GM21390 (cell line): Measurements from ENCODE around the gene ICE1.
"Not testable (repeated sequence)": the region's sequence is repeated elsewhere in the genome, so short reads cannot be mapped to it uniquely, and the experiment has no call there.

Experiments
- ATAC-seq: cut with Tn5 transposase; IDR thresholded peaks from one replicate; pipeline ENCODE4 v1.9.1; 2021; ENCODE audit not compliant: unreplicated experiment

ICE1 gene

GRCh38 chr5:5483880-5484598, 61.6 kb downstream of the ICE1 start:
- no peak for ATAC-seq

DNA sequence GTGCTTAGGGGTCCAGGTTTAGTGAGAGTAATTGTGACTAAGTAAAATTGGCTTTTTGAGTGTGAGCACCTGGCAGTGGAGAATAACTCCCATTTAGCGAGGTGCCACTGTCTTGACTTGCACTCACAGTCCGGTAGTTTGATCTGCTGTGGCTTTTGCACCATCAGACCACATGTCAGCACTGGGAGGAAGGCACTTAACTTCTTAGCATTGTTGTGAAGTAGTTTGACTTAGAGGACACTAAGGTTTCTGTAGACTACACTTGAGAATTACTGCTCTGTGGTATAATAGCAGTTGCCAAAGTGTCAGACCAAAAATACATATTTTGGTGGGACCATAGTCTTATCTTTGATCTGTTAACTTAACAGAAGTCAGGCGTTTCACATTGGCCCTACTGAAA, 63.6 kb downstream of the ICE1 start:
- no peak for ATAC-seq

- ATAC-seq = no peak
Measured at GRCh38 chr5:5487585-5488360, 65.3 kb downstream of the ICE1 start.

DNA sequence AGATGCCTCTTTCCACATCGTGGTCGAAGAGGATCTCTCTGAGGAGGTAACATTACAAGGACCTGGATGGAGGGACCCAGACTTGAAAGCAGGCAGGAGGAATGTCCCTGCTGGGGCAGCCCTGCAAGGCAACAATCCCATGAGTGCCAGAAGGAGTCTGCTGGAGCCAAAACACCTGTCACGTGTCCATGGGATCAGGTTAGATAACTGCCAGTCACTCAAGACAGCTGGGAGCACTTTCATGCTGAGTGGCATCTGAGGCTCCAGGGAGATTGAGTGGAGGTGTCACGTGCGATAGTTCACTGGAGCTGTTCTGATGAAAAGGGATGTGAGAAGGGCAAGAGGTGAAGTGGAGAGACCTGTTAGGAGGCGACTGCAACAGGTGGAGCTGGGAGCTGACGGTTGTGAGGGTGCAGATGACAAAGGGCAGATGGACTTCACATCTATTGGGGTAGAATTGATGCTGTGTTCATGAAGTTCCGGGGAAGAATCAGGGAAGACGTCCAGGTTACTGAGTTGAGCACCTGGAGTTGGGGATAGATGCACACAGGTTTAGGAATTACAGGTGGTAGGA, 68.4 kb downstream of the ICE1 start:
- no peak for ATAC-seq

DNA sequence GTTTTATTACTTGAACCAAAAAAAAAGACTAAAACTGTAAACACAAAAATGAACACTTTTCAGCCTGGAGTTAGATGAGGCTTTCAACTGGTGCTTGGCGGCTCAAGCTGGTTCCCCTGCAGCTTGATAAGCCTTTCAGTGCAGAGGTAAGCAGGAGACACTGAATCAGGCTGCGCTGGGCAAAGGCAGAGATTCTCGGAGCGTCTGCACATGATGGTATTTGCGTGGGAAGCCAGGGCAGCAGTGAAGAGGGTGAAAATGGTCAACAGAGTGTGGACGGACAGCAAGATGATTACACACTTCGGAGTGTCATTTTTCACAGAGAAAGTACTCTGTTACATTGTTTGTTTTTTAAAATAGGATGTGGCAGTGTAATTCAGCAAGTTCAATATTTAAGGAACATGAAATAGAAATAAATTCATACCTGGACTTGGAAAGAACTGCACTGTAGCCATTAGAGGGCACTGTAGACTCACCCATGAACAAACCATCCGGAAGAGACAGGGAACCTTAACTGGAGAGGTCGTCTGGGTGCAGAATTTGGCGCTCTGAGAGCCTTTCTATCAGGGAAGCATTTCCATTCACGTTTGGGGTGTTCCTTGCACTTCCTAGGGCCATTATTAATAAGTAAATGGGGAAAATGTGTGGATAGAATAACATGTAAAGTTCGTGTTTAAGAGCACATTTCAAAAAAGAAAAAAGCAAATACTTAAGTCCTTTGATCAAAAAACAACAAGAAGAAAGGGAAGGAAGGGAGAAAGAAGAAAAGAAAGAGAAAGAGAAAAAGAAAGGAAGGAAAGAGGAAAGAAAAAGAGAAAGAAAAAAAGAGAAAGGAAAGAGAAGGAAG, 69.8 kb downstream of the ICE1 start:
- peak; percentile 57 for ATAC-seq

DNA sequence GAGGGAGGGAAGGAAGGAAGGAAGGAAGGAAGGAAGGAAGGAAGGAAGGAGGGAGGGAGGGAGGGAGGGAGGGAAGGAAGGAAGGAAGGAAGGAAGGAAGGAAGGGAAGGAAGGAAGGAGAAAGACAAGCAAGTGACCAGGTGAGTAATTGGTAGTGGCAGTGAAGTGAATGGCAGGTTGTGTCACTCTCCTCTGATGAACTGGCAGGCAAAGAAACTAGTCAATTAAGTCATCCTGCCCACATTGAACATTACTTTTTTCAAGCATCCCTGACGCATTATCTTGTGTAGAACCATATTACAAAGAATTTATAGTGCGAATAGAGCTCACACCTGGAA, 70.4 kb downstream of the ICE1 start:
- ATAC-seq = not testable (repeated sequence)

- peak; percentile 74 for ATAC-seq
Measured at GRCh38 chr5:5494489-5495402, 72.3 kb downstream of the ICE1 start.

DNA sequence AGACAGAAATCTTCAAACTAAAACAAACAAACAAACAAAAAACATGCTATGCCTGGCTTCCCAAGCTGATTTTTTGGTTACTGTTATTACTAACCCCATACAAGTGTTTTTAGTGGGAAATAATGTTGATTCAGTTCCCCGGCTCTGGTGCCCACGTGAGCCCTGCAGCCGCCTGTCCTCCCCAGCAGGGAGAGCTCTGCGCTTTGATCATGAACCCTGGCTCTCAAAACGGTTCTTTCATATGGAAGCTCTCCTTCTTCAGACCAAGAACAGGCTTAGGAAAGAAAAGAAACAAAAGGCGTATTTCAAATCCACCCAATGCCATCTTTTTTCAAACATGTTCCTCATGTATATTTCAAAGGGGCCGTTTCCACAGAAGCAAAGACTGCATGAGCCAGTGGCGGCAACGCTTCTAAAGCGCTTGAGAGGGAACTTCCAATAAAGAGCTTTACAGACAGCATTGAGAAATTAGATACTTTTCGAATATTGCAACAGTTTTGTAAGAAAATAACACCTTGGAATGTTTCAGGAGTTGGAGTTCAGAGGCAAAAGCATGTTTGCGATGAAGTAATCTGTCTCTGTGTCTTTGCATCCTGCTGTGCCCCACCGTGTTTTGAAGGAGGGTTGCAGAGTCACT, 74.8 kb downstream of the ICE1 start:
- no peak for ATAC-seq

- no peak for ATAC-seq
Measured at GRCh38 chr5:5499442-5499841, 77.0 kb downstream of the ICE1 start.

DNA sequence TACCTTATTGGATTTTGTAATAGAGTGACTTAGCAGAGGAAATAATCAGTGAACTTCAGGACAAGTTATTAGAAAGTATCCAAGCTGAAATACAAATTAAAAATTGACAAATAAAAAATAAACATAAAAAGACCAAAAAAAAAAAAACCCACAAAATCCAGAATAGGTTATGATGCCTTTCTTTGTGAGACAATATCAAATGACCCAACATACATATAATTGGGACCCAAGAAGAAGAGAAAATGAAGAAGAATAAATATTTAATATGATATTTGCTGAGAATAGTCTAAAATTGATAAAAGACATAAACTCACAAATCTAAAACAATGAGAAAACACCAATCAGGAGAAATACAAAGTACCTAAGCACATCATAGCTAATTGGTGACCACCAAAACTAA, 81.8 kb downstream of the ICE1 start:
- ATAC-seq = no peak

- ATAC-seq = no peak
Measured at GRCh38 chr5:5505815-5506214, 83.3 kb downstream of the ICE1 start.

DNA sequence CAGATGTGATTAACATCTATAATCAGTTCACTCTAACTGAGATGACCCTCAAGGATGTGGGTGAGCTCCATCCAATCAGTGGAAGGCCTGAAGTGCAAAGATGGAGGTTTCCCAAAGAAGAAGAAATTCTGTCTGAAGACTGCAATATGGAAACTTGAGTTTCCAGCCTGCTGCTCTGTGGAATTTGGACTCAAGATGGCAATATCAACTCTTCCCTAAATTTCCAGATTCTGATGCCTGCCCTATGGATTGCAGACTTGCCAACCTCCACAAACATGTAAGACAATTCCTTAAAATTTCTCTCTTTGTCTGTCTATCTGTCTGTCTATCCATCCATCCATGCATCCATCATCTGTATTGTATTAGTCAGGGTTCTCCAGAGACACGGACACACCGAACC, 85.9 kb downstream of the ICE1 start:
- ATAC-seq = no peak

DNA sequence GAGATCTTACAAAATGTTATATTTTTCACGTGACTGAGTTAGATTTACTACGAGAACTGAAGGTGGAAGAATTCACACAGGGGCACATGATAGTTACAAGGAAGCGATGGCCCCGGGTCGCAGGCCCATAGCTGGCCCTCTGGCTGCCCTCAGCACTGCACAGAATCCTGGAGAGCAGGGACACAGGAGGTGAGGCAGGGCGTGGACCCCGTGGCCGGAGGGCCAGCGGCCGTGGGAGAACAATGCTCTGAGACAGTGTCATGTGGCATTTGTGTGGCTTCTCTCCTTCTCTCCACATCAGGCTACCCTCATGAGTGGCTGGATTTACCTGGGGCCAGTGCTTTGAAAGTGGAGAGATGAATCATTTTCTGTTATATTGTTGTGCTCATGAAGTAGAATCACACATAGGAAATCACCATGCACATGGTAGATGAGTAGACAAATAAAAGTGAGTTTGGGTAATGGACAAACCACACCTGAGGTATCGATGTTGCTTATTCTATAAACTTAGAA, 89.5 kb downstream of the ICE1 start:
- no peak for ATAC-seq

DNA sequence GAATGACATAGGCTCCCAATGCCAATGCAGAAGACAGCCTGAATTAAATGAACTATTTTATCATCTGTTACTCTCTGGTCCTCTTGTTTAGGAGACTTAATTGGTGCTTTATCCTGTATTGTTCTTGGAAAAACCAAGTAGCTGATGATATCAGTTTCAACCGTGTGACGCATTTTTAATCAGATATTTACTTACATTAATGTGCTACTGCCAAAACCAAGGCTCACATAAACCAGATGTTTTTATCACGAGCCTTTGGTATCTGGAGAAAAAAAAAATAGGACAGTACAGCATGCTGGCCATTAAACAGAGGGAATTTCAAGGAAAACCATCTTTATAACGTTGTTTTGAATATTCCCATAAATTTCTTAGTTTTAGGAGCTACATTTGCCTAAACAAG, 90.1 kb downstream of the ICE1 start:
- no peak for ATAC-seq

DNA sequence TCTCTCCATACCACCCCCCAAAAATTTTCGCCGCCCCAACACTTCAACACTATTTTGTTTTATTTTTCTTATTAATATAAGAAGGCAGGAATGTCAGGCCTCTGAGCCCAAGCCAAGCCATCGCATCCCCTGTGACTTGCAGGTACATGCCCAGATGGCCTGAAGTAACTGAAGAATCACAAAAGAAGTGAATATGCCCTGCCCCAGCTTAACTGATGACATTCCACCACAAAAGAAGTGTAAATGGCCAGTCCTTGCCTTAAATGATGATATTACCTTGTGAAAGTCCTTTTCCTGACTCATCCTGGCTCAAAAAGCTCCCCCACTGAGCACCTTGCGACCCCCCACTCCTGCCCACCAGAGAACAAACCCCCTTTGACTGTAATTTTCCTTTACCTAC, 98.1 kb downstream of the ICE1 start:
- not testable (repeated sequence) for ATAC-seq

- no peak for ATAC-seq
Measured at GRCh38 chr5:5521029-5521428, 98.6 kb downstream of the ICE1 start.

GRCh38 chr5:5521478-5521877, 99.0 kb downstream of the ICE1 start:
- no peak for ATAC-seq

DNA sequence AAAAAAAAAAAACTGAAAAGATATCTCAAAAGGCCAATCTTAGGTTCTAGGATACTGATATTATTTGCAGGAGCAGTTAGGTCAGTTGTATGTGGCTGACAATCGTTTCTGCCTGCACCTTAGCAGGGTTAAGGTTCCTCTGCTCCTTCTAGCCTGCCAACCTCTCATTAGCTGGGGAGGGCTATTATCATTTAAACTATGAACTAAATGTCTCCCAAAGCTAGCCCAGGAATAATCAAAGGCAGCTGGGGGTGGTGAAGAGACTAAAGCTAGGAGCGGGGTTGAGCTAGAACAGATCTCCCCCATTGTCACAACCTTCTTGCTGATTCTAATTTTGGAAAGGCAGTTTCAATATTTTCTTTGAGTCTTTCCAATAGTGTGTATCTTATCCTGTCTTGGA, 99.9 kb downstream of the ICE1 start:
- no peak for ATAC-seq

DNA sequence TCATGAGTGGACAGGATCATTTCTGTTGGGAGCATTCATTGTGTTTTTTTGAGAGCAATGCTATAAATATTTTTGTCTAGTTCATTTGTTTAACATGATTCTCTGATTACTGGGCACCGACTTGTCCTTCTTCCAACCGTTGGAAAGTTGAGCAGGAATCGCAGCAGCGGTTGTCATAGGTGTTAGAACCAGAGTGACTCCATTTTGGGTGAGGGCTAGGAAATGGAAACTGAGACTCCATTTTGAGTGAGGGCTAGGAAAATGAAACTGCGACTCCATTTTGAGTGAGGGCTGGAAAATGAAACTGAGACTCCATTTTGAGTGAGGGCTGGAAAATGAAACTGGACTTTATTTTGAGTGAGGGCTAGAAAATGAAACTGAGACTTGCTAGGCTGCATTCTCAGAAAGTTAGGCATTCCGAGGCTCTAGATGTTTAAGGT, 100.6 kb downstream of the ICE1 start:
- ATAC-seq = peak; percentile 94

- no peak for ATAC-seq
Measured at GRCh38 chr5:5524327-5524726, 101.8 kb downstream of the ICE1 start.
